HepG2 (cell line): ENCODE data around the gene ALG3.

Experiments
- ARID3A ChIP-seq: IDR thresholded peaks from 2 replicates; pipeline ENCODE4 v1.6.1; 2012; ENCODE audit warnings: low read depth, low read length, improper control_type of control experiment
- CTCF ChIP-seq: sonication (generic); formaldehyde crosslinking; IDR thresholded peaks from 2 replicates; pipeline ENCODE4 v1.5.0; 2020; ENCODE audit warnings: mild to moderate bottlenecking, missing genetic modification reagents, moderate library complexity
- MAX ChIP-seq: IDR thresholded peaks from 2 replicates; pipeline ENCODE4 v1.6.1; 2012; ENCODE audit warnings: inconsistent platforms
- MEIS2 ChIP-seq: sonication (generic); formaldehyde crosslinking; IDR thresholded peaks from 2 replicates; pipeline ENCODE4 v1.9.0; 2021; ENCODE audit warnings: mild to moderate bottlenecking, missing genetic modification reagents
- REST ChIP-seq, 2 experiments: IDR thresholded peaks; 2 replicates each; pipeline ENCODE4 v1.6.1; 2011 to 2012; ENCODE audit warnings: low read length in 2 of 2, borderline replicate concordance in 1 of 2, low read depth in 1 of 2, mild to moderate bottlenecking in 1 of 2, moderate library complexity in 1 of 2
- SRSF9 ChIP-seq: fragments of 200-400 bp; formaldehyde crosslinking; IDR thresholded peaks from 2 replicates; pipeline ENCODE4 v1.6.1; 2018; ENCODE audit warnings: borderline replicate concordance, mild to moderate bottlenecking, low read depth, low read length; ENCODE audit not compliant: insufficient read depth, poor library complexity, severe bottlenecking
- TAF1 ChIP-seq: sonication (generic); formaldehyde crosslinking; IDR thresholded peaks from 2 replicates; pipeline ENCODE4 v1.4.0; 2020; ENCODE audit warnings: missing genetic modification reagents
- ZNF761 ChIP-seq: sonication (generic); formaldehyde crosslinking; conservative IDR thresholded peaks from 2 replicates; pipeline ENCODE4 v1.4.0; 2020; ENCODE audit warnings: mild to moderate bottlenecking, missing genetic modification reagents

- TF ChIP-seq ARID3A (no peak), CTCF (no peak), REST (IDR thresholded peaks at IDR 0.05; ENCODE audit: borderline replicate concordance in 1 of 2, low read depth in 1 of 2, low read length in 2 of 2) (peak in 1 of 2 experiments; percentile 97; a peak in 2 of 4 replicates), ZNF761 (CRISPR knock-in tag) (no peak), MEIS2 (CRISPR knock-in tag) (no peak), SRSF9 (no peak), MAX (no peak), TAF1 (CRISPR knock-in tag) (no peak)
Measured at GRCh38 chr3:184240384-184241140, 8.2 kb downstream of the ALG3 start.
